ENCODE results near the gene ATP6V0B. TPM values are rescaled to one million over a fixed set of nuclear protein-coding genes. Genes with fewer than 3 reads are reported as not detected.

The ATP6V0B gene
- total RNA-seq, 1 experiment from 2014 or later: 181 TPM

DNA sequence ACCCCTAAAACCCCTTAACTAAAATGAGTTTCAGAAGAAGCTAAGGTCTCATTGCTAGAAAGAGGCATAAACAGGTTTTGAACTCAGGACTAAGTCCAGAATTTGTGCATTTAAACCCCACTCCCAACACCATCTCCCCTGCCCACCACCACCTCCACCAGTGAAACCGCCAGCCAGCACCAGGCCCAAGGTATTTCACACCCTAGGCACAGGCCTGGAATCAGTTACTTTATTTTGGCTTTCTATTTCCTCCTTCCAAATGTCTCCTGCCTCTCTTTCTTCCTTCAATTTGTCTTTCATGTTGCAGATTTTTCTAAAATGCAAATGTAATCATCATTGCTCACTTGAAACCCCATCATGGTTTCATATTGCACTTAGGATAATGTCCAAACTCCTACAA lies 29.9 kb upstream of the ATP6V0B start:
- H3K27me3 ChIP-seq (replicated peaks; ENCODE audit: insufficient read depth, low read depth, low read length, poor library complexity): no peaks in the 10 kb centered on the region
- no peaks in the 10 kb centered on the region for H3K9me3 ChIP-seq (ENCODE audit: low read depth, low read length, poor library complexity, severe bottlenecking)
- no peaks in the 10 kb centered on the region for H3K36me3 ChIP-seq (ENCODE audit: insufficient read depth, low read length, poor library complexity, severe bottlenecking)
- H3K27ac ChIP-seq (ENCODE audit: low read depth, low read length, poor library complexity, severe bottlenecking): no peak overlapping the region
- peak overlapping the region; percentile 19 for H3K4me3 ChIP-seq (ENCODE audit: low read depth, low read length, poor library complexity, severe bottlenecking)
- H3K4me1 ChIP-seq (ENCODE audit: insufficient read depth, low read length, poor library complexity, severe bottlenecking): peaks cover 19% of the 10 kb centered on the region
- DNase-seq (ENCODE audit: low spot score): no peak
- TF ChIP-seq EZH2 (IDR thresholded peaks at IDR 0.05; ENCODE audit: borderline replicate concordance, low read depth, low read length, poor library complexity, severe bottlenecking): no peak
- TF ChIP-seq, protein P1, sequence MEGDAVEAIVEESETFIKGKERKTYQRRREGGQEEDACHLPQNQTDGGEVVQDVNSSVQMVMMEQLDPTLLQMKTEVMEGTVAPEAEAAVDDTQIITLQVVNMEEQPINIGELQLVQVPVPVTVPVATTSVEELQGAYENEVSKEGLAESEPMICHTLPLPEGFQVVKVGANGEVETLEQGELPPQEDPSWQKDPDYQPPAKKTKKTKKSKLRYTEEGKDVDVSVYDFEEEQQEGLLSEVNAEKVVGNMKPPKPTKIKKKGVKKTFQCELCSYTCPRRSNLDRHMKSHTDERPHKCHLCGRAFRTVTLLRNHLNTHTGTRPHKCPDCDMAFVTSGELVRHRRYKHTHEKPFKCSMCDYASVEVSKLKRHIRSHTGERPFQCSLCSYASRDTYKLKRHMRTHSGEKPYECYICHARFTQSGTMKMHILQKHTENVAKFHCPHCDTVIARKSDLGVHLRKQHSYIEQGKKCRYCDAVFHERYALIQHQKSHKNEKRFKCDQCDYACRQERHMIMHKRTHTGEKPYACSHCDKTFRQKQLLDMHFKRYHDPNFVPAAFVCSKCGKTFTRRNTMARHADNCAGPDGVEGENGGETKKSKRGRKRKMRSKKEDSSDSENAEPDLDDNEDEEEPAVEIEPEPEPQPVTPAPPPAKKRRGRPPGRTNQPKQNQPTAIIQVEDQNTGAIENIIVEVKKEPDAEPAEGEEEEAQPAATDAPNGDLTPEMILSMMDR (conservative IDR thresholded peaks at IDR 0.05; ENCODE audit: low read depth, low read length): no peak
- POLR2A ChIA-PET (ENCODE audit: low non-redundant PET): no interaction called here
- intact Hi-C loops (cut with micrococcal nuclease; ENCODE audit: unreplicated experiment): no loop called here
- CTCF ChIA-PET: interaction anchor here (0.9 kb wide), 1 partner anchor 10 kb away, joined by 3 read pairs; no protein-coding TSS in a partner anchor
- no TSS peak for BruUV-seq (replicated peaks)

DNA sequence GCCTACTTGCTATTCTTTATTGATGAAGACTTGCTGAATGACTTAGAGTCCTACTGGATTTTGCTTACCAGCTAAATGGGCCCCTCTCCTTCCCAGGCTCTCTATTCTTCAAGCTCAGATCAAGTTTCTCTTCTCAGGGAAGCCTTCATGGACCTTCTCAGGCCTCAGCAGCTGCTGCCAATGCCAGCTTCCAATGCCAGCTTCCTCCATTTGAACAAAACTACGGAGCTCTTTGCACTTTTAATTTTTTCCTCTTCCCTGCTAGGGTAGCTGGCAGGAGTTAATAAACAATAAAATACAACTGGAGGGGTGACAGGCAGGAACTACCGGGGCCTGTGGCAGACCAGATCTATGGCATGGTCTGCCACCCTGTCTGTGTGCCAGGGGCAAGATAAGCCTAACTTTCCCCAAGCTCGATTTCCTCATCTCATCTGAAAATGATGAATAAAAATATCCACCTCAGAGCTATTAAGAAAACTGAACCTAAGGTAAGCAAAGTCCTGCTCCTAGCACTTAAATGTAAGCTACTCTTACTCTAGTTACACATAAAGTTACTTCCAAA lies 29.0 kb upstream of the ATP6V0B start:
- TF ChIP-seq EZH2 (IDR thresholded peaks at IDR 0.05; ENCODE audit: borderline replicate concordance, low read depth, low read length, poor library complexity, severe bottlenecking): no peak
- TF ChIP-seq, protein P1 (conservative IDR thresholded peaks at IDR 0.05; ENCODE audit: low read depth, low read length): no peak
- DNase-seq (ENCODE audit: low spot score): no peak
- POLR2A ChIA-PET (ENCODE audit: low non-redundant PET): no interaction called here
- peaks cover 19% of the 10 kb centered on the region for H3K4me1 ChIP-seq (ENCODE audit: insufficient read depth, low read length, poor library complexity, severe bottlenecking)
- intact Hi-C loops (cut with micrococcal nuclease; ENCODE audit: unreplicated experiment): no loop called here
- H3K36me3 ChIP-seq (ENCODE audit: insufficient read depth, low read length, poor library complexity, severe bottlenecking): no peaks in the 10 kb centered on the region
- CTCF ChIA-PET: interaction anchor here (0.7 kb wide), 1 partner anchor 11 kb away, joined by 4 read pairs; no protein-coding TSS in a partner anchor
- no peaks in the 10 kb centered on the region for H3K27me3 ChIP-seq (replicated peaks; ENCODE audit: insufficient read depth, low read depth, low read length, poor library complexity)
- TSS peak; percentile 72 for BruUV-seq (replicated peaks)
- no peaks in the 10 kb centered on the region for H3K9me3 ChIP-seq (ENCODE audit: low read depth, low read length, poor library complexity, severe bottlenecking)
- H3K27ac ChIP-seq (ENCODE audit: low read depth, low read length, poor library complexity, severe bottlenecking): peak overlapping the region; percentile 99
- peak overlapping the region; percentile 92 for H3K4me3 ChIP-seq (ENCODE audit: low read depth, low read length, poor library complexity, severe bottlenecking)

DNA sequence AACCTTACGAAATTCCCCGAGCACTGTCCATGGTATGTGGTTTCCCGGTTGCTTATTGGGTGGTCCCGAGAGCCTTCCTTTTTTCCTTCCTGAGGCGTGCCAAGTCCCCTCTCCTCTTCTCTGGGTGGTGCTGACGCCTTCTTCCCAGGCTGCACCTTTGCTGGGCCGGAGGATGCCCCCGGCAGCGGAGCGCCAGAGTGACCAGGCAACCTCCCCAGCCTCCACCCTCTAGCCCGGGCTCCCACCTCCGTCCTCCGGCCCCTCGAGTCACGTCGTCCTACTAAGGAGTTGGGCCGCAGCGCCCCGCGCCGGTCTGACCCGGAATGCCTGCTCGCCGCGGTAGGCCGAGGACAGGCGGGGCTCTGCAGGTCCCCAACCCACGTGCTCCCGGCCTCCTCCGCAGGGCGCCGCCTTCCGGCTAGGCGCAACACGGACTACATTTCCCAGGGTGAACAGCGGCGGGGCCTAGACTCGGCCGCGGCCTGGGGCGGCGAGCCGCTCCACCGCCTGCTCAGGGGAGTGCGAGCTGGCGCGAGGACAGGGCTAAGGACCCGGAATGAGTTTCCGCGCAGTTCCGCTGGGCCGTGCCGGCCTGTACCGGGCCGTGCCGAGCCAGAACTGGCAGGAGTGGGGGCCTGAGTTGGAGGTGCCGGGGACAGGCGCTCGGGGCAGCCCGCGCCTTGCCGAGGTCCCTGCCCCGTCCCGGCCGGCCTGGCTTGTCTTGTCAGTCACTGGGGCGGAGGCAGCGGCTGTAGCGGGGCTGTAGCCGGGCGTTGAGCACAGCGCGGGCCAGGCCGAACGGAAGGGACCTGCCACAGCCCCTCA lies 28.3 kb upstream of the ATP6V0B start, which contains the start of gene IPO13:
Gene IPO13, plus strand, starts transcription at position 715 of the 825 bp plus-strand sequence. CDS start 651 bp downstream, outside the sequence.
- CTCF ChIA-PET: interaction anchor here (0.6 to 1.4 kb wide), 3 partner anchors 12 to 1025 kb away, joined by 3 to 10 read pairs (median 4); no protein-coding TSS in a partner anchor
- intact Hi-C loops (cut with micrococcal nuclease; ENCODE audit: unreplicated experiment): no loop called here
- POLR2A ChIA-PET (ENCODE audit: low non-redundant PET): no interaction called here

More for the DNA sequence above, 28.3 kb upstream of the ATP6V0B start, which contains the start of gene IPO13:
- Histone ChIP-seq H3K9me3 (ENCODE audit: low read depth, low read length, poor library complexity, severe bottlenecking) (no peaks in the 10 kb centered on the region), H3K4me1 (ENCODE audit: insufficient read depth, low read length, poor library complexity, severe bottlenecking) (peaks cover 19% of the 10 kb centered on the region), H3K36me3 (ENCODE audit: insufficient read depth, low read length, poor library complexity, severe bottlenecking) (no peaks in the 10 kb centered on the region), H3K4me3 (ENCODE audit: low read depth, low read length, poor library complexity, severe bottlenecking) (peak within 1 kb of the TSS; percentile 92), H3K27ac (ENCODE audit: low read depth, low read length, poor library complexity, severe bottlenecking) (peak within 1 kb of the TSS; percentile 99), H3K27me3 (replicated peaks; ENCODE audit: insufficient read depth, low read depth, low read length, poor library complexity) (no peaks in the 10 kb centered on the region)
- no TSS peak for BruUV-seq (replicated peaks)
- TF ChIP-seq, protein P1 (conservative IDR thresholded peaks at IDR 0.05; ENCODE audit: low read depth, low read length): peak; percentile 84
- no peak for TF ChIP-seq EZH2 (IDR thresholded peaks at IDR 0.05; ENCODE audit: borderline replicate concordance, low read depth, low read length, poor library complexity, severe bottlenecking)
- DNase-seq (ENCODE audit: low spot score): peak; percentile 98

Measured in A673 (cell line).